Stimulated activated CD4-positive, alpha-beta T cell treated with anti-CD3 and anti-CD28 coated beads, Interleukin-12 subunit alpha, Interleukin-12 subunit beta, amount 100 ng/mL, for 24 hours (primary cell): ENCODE measurements around the gene PMEPA1.

ENCODE experiments used
- DNase-seq, 2 experiments: peaks; one replicate each; pipeline ENCODE4 v3.0.0-alpha.2; 2020; ENCODE audit warnings: low read depth in 2 of 2

Gene PMEPA1

GRCh38 chr20:57661746-57662455, 47.9 kb downstream of the PMEPA1 start:
- no peak for DNase-seq

- DNase-seq = no peak
Measured at GRCh38 chr20:57660922-57661745, 48.7 kb downstream of the PMEPA1 start.

GRCh38 chr20:57660181-57660921, 49.5 kb downstream of the PMEPA1 start:
- no peak for DNase-seq

- DNase-seq = no peak
Measured at GRCh38 chr20:57659517-57660180, 50.2 kb downstream of the PMEPA1 start.

- no peak for DNase-seq
Measured at GRCh38 chr20:57658833-57659516, 50.8 kb downstream of the PMEPA1 start.

- DNase-seq = no peak
Measured at GRCh38 chr20:57658447-57658832, 51.4 kb downstream of the PMEPA1 start.

GRCh38 chr20:57657535-57658446, 52.0 kb downstream of the PMEPA1 start:
- peak in 1 of 2 experiments; percentile 16 for DNase-seq

GRCh38 chr20:57656821-57657534, 52.8 kb downstream of the PMEPA1 start:
- DNase-seq = no peak

- no peak for DNase-seq
Measured at GRCh38 chr20:57656252-57656820, 53.5 kb downstream of the PMEPA1 start.

- no peak for DNase-seq
Measured at GRCh38 chr20:57655809-57656155, 54.0 kb downstream of the PMEPA1 start.

GRCh38 chr20:57654998-57655808, 54.6 kb downstream of the PMEPA1 start:
- DNase-seq = no peak

- DNase-seq = peak; percentile 32 to 42
Measured at GRCh38 chr20:57654363-57654997, 55.3 kb downstream of the PMEPA1 start.

GRCh38 chr20:57653910-57654309, 55.9 kb downstream of the PMEPA1 start:
- no peak for DNase-seq

GRCh38 chr20:57653546-57653900, 56.3 kb downstream of the PMEPA1 start:
- DNase-seq = no peak

- no peak for DNase-seq
Measured at GRCh38 chr20:57652606-57653545, 56.9 kb downstream of the PMEPA1 start.

GRCh38 chr20:57651881-57652605, 57.8 kb downstream of the PMEPA1 start:
- DNase-seq = no peak
